GM23338 (cell line): ENCODE measurements around the gene ATF4. TPM values are rescaled to one million over a fixed set of nuclear protein-coding genes. Genes with fewer than 3 reads are reported as not detected.

Source experiments
- ATAC-seq: fragments of 200-7000 bp; cut with Tn5 transposase; 3 replicates; pipeline ENCODE4 v1.9.1; 2020
- DNase-seq: peaks from one replicate; pipeline ENCODE4 v3.0.0-alpha.2; 2015; ENCODE audit warnings: low spot score
- H2AFZ ChIP-seq: fragments of 200-600 bp; sonication (generic); 2 replicates; pipeline ENCODE4 v1.8.0; 2016; ENCODE audit warnings: antibody characterized with exemption, mild to moderate bottlenecking, moderate library complexity
- H3F3A ChIP-seq: fragments of 200-600 bp; sonication (generic); replicated peaks from 2 replicates; pipeline ENCODE4 v1.8.0; 2017; ENCODE audit warnings: antibody characterized with exemption, mixed run types, low read depth
- H3K27ac ChIP-seq: fragments of 200-600 bp; sonication (generic); 2 replicates; pipeline ENCODE4 v1.6.1; 2016; ENCODE audit warnings: low read depth
- H3K27me3 ChIP-seq: fragments of 200-600 bp; sonication (generic); 2 replicates; pipeline ENCODE4 v1.8.0; 2016; ENCODE audit warnings: mild to moderate bottlenecking, mixed run types, moderate library complexity; ENCODE audit not compliant: insufficient read depth
- H3K36me3 ChIP-seq: fragments of 200-600 bp; sonication (generic); 2 replicates; pipeline ENCODE4 v1.8.0; 2016; ENCODE audit warnings: mild to moderate bottlenecking; ENCODE audit not compliant: insufficient read depth
- H3K4me1 ChIP-seq: fragments of 200-600 bp; sonication (generic); 2 replicates; pipeline ENCODE4 v1.8.0; 2016; ENCODE audit warnings: mild to moderate bottlenecking, moderate library complexity; ENCODE audit not compliant: insufficient read depth
- H3K4me2 ChIP-seq: fragments of 200-600 bp; sonication (generic); 2 replicates; pipeline ENCODE4 v1.7.1; 2017; ENCODE audit warnings: mixed run types
- H3K4me3 ChIP-seq: fragments of 200-600 bp; sonication (generic); 2 replicates; pipeline ENCODE4 v1.6.1; 2016; ENCODE audit warnings: mixed run types
- H3K79me2 ChIP-seq: fragments of 200-600 bp; sonication (generic); replicated peaks from 2 replicates; pipeline ENCODE4 v1.8.0; 2017; ENCODE audit warnings: mild to moderate bottlenecking; ENCODE audit not compliant: insufficient read depth
- H3K9me2 ChIP-seq: fragments of 200-600 bp; sonication (generic); 2 replicates; pipeline ENCODE4 v1.8.0; 2017; ENCODE audit not compliant: insufficient read depth
- H4K20me1 ChIP-seq: fragments of 200-600 bp; sonication (generic); replicated peaks from 2 replicates; pipeline ENCODE4 v1.8.0; 2017; ENCODE audit warnings: mild to moderate bottlenecking; ENCODE audit not compliant: insufficient read depth
- H3K27ac Mint-ChIP-seq: 2 replicates; pipeline ENCODE4 v1.8.0; 2020; ENCODE audit warnings: inconsistent platforms, mild to moderate bottlenecking, moderate library complexity, mixed read lengths
- H3K27me3 Mint-ChIP-seq: 3 replicates; pipeline ENCODE4 v1.8.0; 2022; ENCODE audit warnings: low read depth, mild to moderate bottlenecking, moderate library complexity, mixed read lengths, inconsistent platforms; ENCODE audit not compliant: insufficient read depth, poor library complexity
- H3K36me3 Mint-ChIP-seq: 3 replicates; pipeline ENCODE4 v1.8.0; 2021; ENCODE audit warnings: low read depth, mild to moderate bottlenecking, inconsistent platforms, moderate library complexity, mixed read lengths
- H3K4me1 Mint-ChIP-seq: 3 replicates; pipeline ENCODE4 v1.8.0; 2020; ENCODE audit warnings: mild to moderate bottlenecking, inconsistent platforms, mixed read lengths
- H3K4me3 Mint-ChIP-seq: 3 replicates; pipeline ENCODE4 v1.8.0; 2021; ENCODE audit warnings: moderate library complexity, mild to moderate bottlenecking, inconsistent platforms, mixed read lengths
- H3K9me3 Mint-ChIP-seq: 3 replicates; pipeline ENCODE4 v1.8.0; 2020; ENCODE audit warnings: moderate library complexity, mild to moderate bottlenecking, inconsistent platforms, mixed read lengths
- ETS1 ChIP-seq: IDR thresholded peaks from 2 replicates; pipeline ENCODE4 v1.6.1; 2016; ENCODE audit warnings: antibody characterized with exemption
- EZH2 ChIP-seq: fragments of 200-600 bp; sonication (generic); IDR thresholded peaks from one replicate; pipeline ENCODE4 v1.8.0; 2017; ENCODE audit warnings: antibody characterized with exemption, mild to moderate bottlenecking, low read depth; ENCODE audit not compliant: unreplicated experiment
- JUNB ChIP-seq: IDR thresholded peaks from one replicate; pipeline ENCODE4 v1.6.1; 2016; ENCODE audit warnings: antibody characterized with exemption; ENCODE audit not compliant: unreplicated experiment
- NANOG ChIP-seq: IDR thresholded peaks from 2 replicates; pipeline ENCODE4 v1.6.1; 2016; ENCODE audit warnings: antibody characterized with exemption, borderline replicate concordance
- POLR2AphosphoS5 ChIP-seq: IDR thresholded peaks from 2 replicates; pipeline ENCODE4 v1.6.1; 2016; ENCODE audit warnings: antibody characterized with exemption, low read depth
- STAT1 ChIP-seq: IDR thresholded peaks from one replicate; pipeline ENCODE4 v1.6.1; 2016; ENCODE audit warnings: antibody characterized with exemption; ENCODE audit not compliant: unreplicated experiment
- polyA plus RNA-seq: library from polyadenylated mRNA; unstranded; fragments of >200 nt; fragmentation: Nextera tagmentation; extraction: Ambion mirVana; gene quantifications from 2 replicates; pipeline ENCODE4 v1.2.1, GENCODE V29; 2016
- total RNA-seq: library from RNA; depleted of rRNA; stranded (reverse); fragments of >200 nt; shearing (Covaris generic); gene quantifications from 2 replicates; pipeline ENCODE4 v1.2.3, GENCODE V29; 2014
- TF ChIP-seq, protein P1 (sequence below): IDR thresholded peaks from one replicate; pipeline ENCODE4 v1.6.1; 2018; ENCODE audit warnings: antibody characterized with exemption; ENCODE audit not compliant: unreplicated experiment
- TF ChIP-seq, protein P2 (sequence below), 2 experiments: fragments of 200-600 bp in 1 of 2; sonication (generic) in 1 of 2; conservative IDR thresholded peaks; 2 replicates each; pipeline versions ENCODE4 v1.5.1 to v1.6.1; 2016 to 2017; ENCODE audit warnings: antibody characterized with exemption in 2 of 2, low read depth in 2 of 2, mild to moderate bottlenecking in 2 of 2, moderate library complexity in 1 of 2

The ATF4 gene
- total and polyA plus RNA-seq, 2 experiments from 2014 or later: 446 to 553 TPM

- TF ChIP-seq, protein P1, sequence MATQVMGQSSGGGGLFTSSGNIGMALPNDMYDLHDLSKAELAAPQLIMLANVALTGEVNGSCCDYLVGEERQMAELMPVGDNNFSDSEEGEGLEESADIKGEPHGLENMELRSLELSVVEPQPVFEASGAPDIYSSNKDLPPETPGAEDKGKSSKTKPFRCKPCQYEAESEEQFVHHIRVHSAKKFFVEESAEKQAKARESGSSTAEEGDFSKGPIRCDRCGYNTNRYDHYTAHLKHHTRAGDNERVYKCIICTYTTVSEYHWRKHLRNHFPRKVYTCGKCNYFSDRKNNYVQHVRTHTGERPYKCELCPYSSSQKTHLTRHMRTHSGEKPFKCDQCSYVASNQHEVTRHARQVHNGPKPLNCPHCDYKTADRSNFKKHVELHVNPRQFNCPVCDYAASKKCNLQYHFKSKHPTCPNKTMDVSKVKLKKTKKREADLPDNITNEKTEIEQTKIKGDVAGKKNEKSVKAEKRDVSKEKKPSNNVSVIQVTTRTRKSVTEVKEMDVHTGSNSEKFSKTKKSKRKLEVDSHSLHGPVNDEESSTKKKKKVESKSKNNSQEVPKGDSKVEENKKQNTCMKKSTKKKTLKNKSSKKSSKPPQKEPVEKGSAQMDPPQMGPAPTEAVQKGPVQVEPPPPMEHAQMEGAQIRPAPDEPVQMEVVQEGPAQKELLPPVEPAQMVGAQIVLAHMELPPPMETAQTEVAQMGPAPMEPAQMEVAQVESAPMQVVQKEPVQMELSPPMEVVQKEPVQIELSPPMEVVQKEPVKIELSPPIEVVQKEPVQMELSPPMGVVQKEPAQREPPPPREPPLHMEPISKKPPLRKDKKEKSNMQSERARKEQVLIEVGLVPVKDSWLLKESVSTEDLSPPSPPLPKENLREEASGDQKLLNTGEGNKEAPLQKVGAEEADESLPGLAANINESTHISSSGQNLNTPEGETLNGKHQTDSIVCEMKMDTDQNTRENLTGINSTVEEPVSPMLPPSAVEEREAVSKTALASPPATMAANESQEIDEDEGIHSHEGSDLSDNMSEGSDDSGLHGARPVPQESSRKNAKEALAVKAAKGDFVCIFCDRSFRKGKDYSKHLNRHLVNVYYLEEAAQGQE: no peak
- TF ChIP-seq, protein P2, sequence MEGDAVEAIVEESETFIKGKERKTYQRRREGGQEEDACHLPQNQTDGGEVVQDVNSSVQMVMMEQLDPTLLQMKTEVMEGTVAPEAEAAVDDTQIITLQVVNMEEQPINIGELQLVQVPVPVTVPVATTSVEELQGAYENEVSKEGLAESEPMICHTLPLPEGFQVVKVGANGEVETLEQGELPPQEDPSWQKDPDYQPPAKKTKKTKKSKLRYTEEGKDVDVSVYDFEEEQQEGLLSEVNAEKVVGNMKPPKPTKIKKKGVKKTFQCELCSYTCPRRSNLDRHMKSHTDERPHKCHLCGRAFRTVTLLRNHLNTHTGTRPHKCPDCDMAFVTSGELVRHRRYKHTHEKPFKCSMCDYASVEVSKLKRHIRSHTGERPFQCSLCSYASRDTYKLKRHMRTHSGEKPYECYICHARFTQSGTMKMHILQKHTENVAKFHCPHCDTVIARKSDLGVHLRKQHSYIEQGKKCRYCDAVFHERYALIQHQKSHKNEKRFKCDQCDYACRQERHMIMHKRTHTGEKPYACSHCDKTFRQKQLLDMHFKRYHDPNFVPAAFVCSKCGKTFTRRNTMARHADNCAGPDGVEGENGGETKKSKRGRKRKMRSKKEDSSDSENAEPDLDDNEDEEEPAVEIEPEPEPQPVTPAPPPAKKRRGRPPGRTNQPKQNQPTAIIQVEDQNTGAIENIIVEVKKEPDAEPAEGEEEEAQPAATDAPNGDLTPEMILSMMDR (conservative IDR thresholded peaks at IDR 0.05; ENCODE audit: low read depth in 2 of 2): no peak
- TF ChIP-seq EZH2: no peak
- no peak for TF ChIP-seq ETS1
- no peak for TF ChIP-seq NANOG
- TF ChIP-seq STAT1: no peak
Observed at GRCh38 chr22:39522567-39523300, 2.4 kb downstream of the ATF4 start (continued).

DNA sequence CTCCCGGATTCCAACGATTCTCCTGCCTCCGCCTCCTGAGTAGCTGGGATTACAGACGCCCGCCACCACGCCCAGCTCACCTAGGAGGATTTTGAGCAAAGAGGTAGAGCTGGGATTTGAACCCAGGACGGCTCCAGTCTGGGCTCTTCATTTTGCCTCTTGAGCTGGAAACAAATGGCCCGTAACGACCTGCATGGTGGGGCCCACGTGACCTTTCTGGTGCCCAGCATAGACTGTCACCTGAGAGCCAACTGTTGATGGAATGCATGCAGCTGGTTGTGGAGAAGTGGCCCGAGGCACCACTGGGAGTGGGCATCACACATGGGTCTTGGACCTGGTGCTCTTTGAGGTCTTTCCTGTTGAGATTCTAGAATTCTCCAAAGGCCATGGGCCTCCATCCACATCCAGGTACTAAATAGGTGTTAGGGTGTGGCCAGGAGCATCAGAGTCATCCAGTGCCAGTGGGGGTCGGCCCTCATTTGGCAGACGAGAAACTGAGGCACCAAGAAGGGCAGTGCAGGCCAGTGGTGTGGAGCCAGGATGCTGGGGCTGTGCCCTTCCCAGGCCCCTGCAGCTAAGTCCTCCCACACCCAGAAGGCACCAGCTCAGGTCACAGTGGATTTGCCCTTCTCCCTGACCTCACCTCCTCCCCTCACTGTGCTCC is 3.9 kb downstream of the ATF4 start:
- DNase-seq (no peak), ATAC-seq (no peak; the same call in 2 of the 3 replicates)
- Mint-ChIP-seq H3K27ac (no peak overlapping the region; the same call in 1 of the 2 replicates), H3K36me3 (peaks cover 72% of the 10 kb centered on the region), H3K27me3 (peaks cover 52% of the 10 kb centered on the region), H3K9me3 (peaks cover 11% of the 10 kb centered on the region; the same call in 2 of the 3 replicates), H3K4me3 (peak overlapping the region; percentile 29; the same call in 2 of the 3 replicates), H3K4me1 (peaks cover 43% of the 10 kb centered on the region)
- H3K79me2 ChIP-seq: peaks cover 27% of the 10 kb centered on the region
- H3K27ac ChIP-seq: 0 out of 2 replicates have a peak overlapping the region, but pooled peaks have one; percentile 59
- H3K4me3 ChIP-seq: no peak overlapping the region
- H3K4me1 ChIP-seq: peaks cover 36% of the 10 kb centered on the region
- no peak overlapping the region for H2AFZ ChIP-seq
- no peak overlapping the region for H3K4me2 ChIP-seq
- H3K9me2 ChIP-seq: no peaks in the 10 kb centered on the region
- H4K20me1 ChIP-seq: peaks cover 40% of the 10 kb centered on the region
- TF ChIP-seq, protein P1: no peak
- TF ChIP-seq EZH2: no peak
- no peak for TF ChIP-seq JUNB
- TF ChIP-seq POLR2AphosphoS5: 0 out of 2 replicates have a peak, but pooled peaks have one; percentile 25
- H3K36me3 ChIP-seq: peaks cover 26% of the 10 kb centered on the region
- H3K27me3 ChIP-seq: no peaks in the 10 kb centered on the region
- H3F3A ChIP-seq: peaks cover 57% of the 10 kb centered on the region
